HG02610 (cell line): Measurements from ENCODE around the gene WNT5B.

ENCODE experiments used
- ATAC-seq: cut with Tn5 transposase; IDR thresholded peaks from one replicate; pipeline ENCODE4 v1.9.1; 2021; ENCODE audit warnings: mild to moderate bottlenecking, moderate library complexity; ENCODE audit not compliant: unreplicated experiment

The WNT5B gene

DNA sequence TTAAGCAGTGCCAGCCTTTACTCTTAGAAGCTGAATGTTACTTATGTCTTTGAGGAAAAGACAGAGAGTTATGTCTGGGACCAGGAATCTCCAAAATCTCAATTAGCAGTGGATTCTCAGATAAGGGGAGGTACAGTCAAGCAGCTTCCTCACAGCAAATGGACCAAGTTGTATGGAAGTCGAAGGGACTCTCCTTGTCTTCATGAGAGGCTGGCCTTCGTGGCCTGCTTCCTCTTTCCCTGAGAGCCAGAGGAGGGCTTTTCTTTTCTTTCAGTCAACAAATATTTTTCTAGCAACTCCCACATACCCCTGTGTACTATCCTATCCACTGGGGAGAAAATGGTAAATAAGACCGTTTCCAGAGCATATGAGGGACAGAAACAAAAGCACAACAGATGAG lies 6.6 kb upstream of the WNT5B start:
- ATAC-seq = no peak

DNA sequence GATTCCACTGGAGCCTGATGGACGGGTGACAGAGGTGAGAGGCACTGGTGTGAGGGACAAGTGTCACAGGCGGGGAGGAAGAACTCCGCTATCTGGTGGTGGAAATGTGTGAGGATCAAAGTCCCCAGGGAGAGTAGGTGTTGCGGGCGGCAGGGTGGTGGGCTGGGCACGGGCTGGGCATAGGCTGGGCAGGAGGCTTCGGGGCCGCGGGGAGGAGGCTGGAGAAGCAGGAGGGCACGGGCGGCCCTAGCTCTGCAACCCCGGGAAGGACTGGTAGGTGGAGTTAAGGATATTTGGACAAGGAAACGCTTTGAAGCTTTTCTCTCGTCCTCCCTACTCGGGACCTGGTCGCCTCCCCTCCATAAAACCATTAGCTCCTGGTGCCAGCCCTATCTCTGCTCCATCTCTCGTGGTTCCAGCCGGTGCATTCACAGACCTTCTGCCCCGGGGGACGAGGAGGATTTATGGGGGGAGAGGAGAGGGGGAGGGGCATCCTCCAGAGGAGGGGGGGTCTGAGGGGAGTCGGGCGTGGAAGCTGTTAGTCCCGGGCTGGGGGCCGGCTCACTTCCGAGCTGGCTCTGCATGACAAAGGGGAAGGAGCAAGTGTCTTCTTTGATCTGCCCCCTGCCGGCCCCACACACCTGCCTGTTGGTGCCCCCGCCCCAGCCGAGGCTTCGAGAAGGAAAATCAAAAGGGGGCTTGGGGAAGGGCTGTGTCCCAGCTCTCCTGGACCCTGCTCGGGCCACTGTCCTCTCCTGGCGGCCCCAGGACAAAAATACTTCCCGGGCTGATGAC lies 504 bp downstream of the WNT5B start:
- no peak for ATAC-seq

DNA sequence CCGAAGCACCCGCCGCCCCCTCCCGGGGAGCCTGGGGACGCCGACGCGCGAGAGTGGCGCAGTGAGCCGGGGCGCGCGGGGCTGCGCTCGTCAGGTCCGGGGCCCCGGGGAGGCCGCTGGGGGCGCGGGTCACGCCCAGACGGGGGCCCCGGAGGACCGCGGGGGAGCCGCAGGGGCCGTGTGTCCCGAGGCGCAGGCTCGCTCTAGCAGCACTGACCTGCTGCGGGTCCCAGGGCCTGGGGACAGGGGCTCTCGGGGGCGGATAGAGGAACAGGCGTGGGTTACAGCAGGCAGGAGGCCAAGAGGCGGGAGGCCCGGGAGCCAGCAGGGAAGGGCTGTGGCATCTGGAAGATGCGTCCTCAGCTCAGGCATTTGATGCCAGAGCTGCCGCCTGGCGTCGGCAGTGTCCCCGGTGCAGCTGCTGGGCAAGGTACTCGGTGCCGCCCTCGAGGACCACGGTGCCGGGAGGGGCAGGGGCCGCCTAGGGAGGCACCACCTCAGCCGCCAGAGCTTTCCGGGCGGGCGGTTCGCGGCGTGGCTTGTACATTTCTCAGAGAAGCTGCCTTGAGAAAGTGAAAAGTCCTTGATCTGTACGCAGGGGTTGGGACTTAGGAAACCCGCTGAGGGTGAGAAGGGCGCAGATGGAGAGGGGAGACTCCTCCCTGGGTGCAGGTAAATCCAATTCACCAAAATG lies 1.2 kb downstream of the WNT5B start:
- ATAC-seq = no peak

DNA sequence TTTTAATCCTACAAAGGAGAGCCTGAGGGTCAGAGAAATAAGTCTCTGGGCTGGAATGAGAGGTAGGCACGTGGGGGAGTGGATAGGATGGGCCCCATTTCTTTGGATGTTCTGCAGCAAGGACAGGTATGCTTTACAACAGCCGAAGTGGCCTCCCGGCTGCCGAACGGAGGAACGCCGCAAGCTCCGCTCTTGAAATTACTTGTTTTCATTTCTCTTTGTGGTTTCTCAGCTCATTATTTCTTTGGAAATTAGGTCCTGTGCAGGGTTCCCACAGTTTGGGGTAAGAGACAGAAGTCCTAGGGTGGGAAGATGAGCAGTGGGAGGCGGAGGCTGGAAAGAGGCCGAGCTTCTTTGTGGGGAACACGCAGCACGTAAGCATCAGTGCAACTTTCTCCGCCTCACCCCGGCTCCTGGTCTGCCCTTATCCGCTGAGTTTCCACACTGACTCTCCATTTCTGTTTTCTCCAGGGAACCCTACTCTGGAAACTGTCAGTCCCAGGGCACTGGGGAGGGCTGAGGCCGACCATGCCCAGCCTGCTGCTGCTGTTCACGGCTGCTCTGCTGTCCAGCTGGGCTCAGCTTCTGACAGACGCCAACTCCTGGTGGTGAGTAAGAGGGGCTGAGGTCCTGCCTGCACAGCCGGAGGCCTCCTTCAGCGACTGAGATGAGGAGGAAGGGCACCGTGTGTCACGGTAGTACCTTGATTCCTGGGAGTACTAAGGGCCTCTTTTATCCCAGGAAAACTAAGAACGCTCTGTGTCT lies 2.0 kb downstream of the WNT5B start:
- no peak for ATAC-seq

DNA sequence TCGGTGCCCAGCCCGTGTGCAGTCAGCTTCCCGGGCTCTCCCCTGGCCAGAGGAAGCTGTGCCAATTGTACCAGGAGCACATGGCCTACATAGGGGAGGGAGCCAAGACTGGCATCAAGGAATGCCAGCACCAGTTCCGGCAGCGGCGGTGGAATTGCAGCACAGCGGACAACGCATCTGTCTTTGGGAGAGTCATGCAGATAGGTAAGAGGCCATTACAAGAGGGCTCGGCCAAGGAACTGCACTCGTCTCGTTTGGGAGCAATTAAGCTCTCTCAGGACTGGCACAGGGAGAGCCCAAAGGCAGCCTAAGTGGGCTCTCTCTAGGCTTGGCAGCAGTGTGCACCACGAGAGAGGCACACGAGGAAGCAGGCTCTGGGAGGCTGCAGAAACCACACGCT lies 3.7 kb downstream of the WNT5B start:
- no peak for ATAC-seq

DNA sequence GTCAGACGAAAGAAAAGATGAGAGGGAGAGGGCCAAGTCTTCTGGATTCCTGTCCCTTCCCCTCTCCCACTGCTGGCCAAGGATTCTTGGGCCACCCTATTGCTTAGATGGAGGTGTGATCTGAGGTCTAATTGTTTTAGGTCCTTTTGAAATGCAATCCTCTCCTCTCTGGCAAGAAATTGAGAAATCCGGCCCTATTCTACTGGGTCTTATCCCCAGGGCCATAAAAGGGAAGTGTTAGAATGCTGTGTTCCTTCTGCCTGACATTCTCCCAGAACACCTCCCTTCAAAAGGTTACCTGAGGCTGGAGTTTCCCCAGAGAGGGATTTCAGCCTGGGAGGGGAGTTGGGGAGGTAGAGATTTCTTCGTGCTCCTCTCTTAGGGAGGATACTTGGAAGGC lies 4.4 kb downstream of the WNT5B start:
- ATAC-seq = no peak

DNA sequence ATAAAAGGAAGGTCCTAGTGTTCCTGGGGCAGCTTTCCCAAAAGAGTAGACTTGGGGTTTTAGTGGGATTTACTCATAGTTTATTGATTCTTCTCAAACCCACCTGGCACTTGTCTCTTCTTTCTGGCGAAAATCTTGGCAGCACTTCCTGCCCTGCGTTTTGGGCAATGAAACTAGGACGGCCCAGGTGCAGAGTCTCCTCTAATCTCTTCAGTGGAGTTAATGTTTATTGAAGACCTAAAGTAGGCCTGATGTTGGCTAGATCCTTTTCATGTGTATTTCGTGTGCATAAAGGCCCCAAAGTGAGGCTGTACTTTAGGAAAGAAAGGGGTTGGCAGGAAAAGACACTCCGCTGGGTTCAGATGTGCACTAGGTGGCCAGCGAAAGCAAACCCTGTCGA lies 5.1 kb downstream of the WNT5B start:
- no peak for ATAC-seq

DNA sequence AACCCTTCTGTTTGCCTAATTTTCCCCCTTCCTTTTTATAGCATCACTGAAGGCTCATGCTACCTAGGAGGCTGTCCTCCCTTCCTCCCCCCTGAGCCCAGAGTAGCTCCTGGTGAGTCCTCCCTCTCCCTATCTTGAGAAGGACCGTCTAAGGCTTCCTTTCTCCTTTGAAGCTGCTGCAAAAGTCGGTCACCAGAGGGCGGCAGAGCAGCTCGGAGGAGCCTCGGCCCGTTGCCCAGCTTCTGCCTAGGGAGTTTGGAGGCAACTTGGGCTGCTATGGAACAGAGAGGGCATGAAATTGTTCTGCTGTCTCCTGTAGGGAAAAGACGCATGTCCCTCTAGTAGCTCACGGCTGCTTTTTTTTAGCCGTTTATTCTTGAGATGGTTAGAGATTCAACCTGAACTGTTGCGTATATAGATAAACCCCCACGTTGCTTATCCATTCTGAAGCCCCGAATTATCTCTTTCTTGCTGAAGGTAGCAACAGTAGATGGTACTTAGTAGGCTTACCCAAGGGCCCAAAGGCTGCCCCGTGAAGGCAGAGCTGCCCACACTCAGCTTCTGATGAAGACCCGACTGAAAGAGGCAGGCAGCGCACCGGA lies 5.7 kb downstream of the WNT5B start:
- ATAC-seq = no peak

DNA sequence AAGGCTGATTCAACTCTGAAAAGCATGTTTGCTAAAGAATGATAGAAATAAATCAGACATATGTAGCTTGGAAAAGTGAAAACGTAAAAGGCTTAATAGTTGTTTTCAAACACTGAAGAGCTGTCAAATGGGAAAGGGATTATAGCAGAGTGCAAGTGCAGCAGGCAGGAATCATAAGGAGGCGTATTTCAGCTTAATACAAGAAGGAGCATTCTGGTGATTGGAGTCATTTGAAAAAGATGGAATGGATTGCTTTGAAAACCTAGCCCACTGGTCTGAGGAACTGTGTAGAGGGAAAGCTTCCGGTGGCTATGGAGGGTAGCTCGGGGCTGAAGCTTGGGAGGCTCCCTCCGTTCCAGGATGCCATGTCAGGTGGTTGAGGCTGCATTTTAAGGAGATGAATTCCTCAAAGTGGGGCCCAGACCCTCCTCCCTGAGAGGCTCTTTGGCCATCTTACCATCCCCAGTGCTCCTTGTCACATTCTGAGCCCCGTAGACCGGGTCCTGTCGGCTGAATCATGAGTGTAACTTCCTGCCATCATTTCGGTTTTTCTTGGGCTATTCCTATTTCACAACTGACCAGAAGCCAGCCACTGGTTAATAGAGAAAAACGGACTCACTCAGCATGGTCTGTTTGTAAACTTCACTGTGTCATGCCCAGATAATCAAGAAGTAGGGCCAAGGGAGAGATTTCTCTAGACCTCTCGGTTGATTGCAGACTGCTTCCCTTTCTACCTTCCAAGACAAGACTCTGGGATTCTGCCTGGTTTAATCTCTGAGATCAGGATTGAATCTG lies 6.5 kb downstream of the WNT5B start:
- ATAC-seq = no peak

DNA sequence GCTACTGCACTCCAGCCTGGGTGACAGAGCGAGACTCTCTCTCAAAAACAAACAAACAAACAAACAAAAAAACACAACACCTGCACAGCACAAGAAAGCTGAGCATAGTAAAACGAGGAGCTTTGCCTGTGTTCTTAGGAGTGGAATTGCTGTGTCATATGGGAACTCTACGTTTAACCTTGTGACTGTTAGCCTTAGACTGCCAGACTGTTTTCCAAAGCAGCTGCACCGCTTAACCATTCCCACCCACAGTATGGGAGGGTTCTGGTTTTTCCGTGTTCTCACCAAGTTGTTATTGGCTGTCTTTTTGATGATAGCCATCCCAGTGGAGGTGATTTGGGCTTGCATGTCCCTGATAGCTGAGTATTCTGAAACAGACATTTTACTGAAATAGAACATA lies 9.2 kb downstream of the WNT5B start:
- no peak for ATAC-seq

DNA sequence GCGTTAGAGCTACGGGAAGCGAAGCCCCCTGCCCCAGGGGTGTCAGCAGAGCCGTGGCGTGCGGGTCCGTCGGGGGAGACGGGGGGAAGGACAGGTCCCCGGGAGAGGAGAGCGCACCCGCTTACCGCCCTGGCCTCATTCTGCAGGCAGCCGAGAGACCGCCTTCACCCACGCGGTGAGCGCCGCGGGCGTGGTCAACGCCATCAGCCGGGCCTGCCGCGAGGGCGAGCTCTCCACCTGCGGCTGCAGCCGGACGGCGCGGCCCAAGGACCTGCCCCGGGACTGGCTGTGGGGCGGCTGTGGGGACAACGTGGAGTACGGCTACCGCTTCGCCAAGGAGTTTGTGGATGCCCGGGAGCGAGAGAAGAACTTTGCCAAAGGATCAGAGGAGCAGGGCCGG lies 10.5 kb downstream of the WNT5B start:
- no peak for ATAC-seq

DNA sequence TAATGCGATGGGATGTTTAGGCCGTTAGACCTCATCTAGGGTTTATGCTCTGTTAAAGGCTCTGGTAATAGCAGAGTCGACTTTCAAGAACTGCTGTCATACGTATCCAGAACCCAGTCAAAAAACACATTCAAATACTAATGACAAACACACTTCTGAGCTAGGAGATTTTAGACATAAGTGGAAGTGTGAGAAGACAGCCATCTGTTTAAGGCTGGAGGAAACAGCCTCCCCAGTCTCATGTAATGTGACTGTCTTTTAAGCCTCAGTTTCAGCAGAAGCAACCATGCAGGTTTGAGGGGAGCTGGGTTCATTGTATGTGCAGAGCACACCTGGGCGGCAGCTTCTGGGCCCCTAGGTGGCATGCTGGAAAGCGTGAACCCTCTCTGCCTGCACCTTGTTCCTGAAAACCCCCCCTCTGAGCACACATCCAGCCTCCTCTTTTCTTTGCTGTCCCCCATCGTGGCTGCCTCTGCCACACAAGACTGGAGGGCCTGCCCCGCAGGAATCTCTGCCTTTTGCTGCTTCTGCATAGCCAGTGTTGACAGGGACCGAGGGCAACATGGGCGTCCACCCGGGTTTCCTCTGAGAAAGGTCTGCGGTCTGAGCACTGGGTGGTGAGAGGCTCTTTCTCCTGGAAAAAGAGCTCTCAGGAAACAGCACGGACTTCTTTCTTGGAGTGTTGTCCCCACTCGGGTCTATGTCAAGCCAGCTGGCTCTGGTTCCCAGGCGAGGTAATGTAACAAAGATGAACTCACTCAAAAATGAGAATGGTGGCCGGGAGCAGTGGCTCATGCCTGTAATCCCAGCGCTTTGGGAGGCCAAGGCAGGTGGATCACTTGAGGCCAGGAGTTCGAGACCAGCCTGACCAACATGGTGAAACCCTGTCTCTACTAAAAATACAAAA lies 11.6 kb downstream of the WNT5B start:
- ATAC-seq = no peak

DNA sequence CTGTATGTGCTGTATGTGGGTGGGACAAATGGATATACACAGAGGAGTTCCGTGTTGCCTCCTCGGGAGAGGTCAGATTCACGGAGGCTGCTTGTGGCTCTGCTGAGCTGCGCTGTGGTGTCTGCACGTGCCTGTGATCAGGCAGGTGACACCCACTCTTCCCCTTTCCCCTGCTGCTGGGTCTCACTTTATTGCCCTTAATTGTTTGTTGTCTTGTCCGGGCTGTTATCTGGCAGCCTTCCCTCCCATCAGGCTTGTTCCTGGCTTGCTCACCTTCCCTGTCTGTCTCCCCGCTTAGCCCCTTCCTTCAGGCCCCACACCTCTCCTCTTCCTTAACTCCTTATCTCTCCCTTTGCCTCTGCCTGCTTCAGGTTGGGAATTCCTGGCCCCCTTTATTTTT lies 13.5 kb downstream of the WNT5B start:
- ATAC-seq = no peak

DNA sequence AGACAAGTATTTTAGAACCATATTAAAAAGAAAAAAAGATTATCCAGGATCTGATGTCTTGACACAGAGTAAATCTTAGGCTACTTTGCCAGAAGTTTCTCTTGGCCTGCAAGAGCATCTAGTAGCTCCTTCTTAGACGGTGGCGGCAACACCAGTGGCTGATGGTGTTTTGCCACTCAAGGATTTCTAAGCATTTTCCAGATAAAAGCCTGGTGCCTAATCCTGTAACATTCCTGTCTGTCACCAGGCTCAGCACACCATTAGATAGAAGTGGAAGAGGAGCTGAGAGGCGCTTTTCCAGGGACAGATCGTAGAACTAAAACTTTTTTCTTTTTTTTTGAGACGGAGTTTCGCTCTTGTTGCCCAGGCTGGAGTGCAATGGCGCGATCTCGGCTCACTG lies 14.0 kb downstream of the WNT5B start:
- ATAC-seq = no peak

DNA sequence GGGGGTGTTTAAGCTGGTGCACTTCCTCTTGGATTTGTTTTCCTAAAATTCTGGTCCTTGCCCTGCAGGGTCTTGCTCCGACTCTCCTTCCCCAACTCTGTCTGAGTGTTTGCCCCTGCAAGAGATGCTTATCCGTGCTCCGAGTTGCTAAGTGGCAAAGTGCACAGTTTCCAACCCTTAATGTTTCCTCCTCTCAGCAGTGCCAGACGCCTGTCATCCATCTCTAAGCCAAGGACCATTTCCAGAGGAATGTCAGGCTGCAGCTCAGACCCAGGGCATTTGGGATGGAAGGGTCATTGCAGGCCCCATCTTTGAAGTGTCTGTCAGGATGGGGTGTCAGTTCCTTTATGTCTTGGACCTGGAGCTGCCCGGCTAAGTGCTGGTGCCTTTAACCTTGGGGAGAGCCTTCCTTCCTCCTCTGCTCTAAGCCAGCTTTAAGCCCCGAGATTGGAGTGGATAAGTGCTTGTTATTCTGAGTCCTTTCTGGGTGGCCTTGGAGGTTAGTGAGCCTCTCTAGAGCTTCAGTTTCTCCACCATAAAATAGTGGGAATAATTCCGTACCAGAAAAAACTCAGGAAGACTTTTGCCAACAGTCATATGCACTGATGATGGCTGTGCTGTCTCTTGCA lies 15.0 kb downstream of the WNT5B start:
- ATAC-seq = no peak

DNA sequence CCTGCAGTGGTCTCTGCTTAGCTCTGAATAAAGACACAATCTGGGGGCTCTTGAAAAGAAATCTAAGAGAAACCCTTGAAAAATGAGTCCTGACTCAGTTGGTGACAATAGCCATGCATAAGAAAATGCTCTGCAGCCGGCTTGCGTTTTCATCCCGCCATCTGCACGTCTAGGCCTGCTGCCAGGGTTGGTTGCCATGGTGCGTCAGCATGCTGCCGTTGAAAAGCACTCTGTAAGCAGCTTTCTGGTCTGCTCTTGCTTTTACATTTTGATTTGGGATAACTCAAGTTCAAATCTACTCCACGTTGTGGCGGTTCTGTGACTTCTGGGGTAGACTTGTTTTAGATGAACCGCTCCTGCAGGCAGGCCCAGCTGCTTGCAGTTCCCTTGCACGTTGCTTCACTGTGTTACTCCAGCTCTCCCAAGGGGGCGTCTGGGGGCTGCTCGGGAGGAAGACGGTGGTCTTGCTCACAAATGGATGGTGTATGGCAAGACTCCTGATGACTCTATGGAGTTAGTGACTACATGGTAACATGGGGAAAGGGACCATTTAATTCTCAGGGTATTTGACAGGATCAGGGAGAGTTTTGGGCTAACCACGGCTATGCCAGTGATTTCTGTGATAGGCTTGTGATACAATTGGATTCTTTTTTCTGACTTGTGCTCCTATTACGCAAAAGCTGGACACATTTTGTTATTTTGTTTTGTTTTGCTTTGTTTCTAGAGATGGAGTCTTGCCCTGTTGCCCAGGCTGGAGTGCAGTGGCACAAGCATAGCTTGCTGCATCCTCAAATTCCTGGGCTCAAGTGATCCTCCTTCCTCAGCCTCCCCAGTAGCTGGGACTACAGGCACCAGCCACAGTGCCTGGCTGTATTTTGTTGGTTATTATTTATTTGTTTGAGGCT lies 15.8 kb downstream of the WNT5B start:
- no peak for ATAC-seq

DNA sequence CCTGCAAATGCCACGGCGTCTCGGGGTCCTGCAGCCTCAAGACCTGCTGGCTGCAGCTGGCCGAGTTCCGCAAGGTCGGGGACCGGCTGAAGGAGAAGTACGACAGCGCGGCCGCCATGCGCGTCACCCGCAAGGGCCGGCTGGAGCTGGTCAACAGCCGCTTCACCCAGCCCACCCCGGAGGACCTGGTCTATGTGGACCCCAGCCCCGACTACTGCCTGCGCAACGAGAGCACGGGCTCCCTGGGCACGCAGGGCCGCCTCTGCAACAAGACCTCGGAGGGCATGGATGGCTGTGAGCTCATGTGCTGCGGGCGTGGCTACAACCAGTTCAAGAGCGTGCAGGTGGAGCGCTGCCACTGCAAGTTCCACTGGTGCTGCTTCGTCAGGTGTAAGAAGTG lies 16.8 kb downstream of the WNT5B start:
- no peak for ATAC-seq

DNA sequence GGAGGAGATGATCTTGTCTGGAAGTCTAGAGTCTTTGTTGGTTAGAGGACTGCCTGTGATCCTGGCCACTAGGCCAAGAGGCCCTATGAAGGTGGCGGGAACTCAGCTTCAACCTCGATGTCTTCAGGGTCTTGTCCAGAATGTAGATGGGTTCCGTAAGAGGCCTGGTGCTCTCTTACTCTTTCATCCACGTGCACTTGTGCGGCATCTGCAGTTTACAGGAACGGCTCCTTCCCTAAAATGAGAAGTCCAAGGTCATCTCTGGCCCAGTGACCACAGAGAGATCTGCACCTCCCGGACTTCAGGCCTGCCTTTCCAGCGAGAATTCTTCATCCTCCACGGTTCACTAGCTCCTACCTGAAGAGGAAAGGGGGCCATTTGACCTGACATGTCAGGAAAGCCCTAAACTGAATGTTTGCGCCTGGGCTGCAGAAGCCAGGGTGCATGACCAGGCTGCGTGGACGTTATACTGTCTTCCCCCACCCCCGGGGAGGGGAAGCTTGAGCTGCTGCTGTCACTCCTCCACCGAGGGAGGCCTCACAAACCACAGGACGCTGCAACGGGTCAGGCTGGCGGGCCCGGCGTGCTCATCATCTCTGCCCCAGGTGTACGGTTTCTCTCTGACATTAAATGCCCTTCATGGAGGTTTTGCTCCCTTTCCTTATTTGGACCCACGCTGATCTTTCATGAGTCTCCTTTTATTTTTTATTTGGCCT lies 17.7 kb downstream of the WNT5B start:
- ATAC-seq = no peak
